Measurements from ENCODE around the gene EDDM3A. TPM values are rescaled to one million over a fixed set of nuclear protein-coding genes. Genes with fewer than 3 reads are reported as not detected.

The EDDM3A gene
- polyA plus RNA-seq, 3 donors: not detected

DNA sequence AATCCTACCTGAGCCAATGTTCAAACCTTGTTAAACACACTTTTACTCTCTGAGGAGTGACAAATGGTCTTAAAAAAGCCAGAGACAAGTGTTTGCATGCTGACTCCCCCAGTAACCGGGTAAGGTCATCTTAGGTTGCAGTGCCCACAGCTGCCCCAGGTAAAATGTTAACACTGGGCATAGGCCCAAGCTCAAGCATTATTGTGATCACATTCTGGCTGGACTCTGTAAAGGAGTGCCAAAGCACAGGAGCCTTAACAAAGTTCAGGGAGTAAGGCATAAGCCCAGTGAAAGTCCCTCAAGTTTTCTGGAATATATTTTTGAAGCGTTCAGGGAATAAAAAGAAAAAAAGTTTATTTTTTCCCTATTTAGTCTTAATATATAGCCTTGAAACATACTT is 8.6 kb downstream of the EDDM3A start:
- no peak overlapping the region for H2AFZ ChIP-seq (ENCODE audit: insufficient read depth, low read depth, low read length, poor library complexity, severe bottlenecking)
- TF ChIP-seq, protein P1, sequence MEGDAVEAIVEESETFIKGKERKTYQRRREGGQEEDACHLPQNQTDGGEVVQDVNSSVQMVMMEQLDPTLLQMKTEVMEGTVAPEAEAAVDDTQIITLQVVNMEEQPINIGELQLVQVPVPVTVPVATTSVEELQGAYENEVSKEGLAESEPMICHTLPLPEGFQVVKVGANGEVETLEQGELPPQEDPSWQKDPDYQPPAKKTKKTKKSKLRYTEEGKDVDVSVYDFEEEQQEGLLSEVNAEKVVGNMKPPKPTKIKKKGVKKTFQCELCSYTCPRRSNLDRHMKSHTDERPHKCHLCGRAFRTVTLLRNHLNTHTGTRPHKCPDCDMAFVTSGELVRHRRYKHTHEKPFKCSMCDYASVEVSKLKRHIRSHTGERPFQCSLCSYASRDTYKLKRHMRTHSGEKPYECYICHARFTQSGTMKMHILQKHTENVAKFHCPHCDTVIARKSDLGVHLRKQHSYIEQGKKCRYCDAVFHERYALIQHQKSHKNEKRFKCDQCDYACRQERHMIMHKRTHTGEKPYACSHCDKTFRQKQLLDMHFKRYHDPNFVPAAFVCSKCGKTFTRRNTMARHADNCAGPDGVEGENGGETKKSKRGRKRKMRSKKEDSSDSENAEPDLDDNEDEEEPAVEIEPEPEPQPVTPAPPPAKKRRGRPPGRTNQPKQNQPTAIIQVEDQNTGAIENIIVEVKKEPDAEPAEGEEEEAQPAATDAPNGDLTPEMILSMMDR (IDR thresholded peaks at IDR 0.05): no peak
- H3K27ac Mint-ChIP-seq: no peak overlapping the region

DNA sequence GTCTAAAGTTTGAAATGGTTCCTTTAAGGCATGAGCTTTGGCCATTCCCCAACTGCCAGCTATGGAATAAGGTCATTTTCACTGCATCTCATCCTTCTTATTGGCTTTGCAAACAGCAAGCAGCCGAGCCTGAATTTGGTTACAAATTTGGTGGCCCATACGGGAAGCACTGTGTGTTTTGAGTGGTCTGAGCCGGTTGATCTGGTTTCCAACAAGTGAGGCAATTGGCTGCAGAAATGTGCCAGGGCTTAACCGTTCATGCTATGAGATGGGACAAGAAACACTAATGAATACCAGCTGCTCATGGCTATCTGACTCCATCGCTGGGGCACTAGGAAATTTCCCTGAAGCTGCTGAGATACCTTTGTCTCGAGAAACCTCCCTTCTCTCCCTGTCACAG is 9.3 kb downstream of the EDDM3A start:
- Histone ChIP-seq H2AFZ (ENCODE audit: insufficient read depth, low read depth, low read length, poor library complexity, severe bottlenecking) (no peak overlapping the region), H3K27ac (ENCODE audit: low read depth in 1 of 2, low read length in 2 of 2) (no peak overlapping the region), H3K4me1 (ENCODE audit: control insufficient read depth in 1 of 2, insufficient read depth in 2 of 2, low read length in 2 of 2) (peaks cover 0 to 4% of the 10 kb centered on the region in 2 donors), H3K4me2 (replicated peaks; ENCODE audit: extremely low read depth, low read length, poor library complexity, severe bottlenecking) (no peak overlapping the region), H4K20me1 (ENCODE audit: insufficient read depth, low read length) (no peaks in the 10 kb centered on the region), H3K4me3 (replicated peaks in 1 of 3; ENCODE audit: low read depth in 2 of 3, low read length in 3 of 3) (no peak overlapping the region), H3K79me2 (ENCODE audit: insufficient read depth, low read length) (no peaks in the 10 kb centered on the region), H3K9me3 (replicated peaks in 1 of 2; ENCODE audit: control insufficient read depth in 1 of 2, insufficient read depth in 1 of 2, low read length in 2 of 2) (peaks cover 20 to 21% of the 10 kb centered on the region in 2 donors), H3K9ac (ENCODE audit: insufficient read depth, low read length, poor library complexity, severe bottlenecking) (no peak overlapping the region), H3K36me3 (replicated peaks in 1 of 2; ENCODE audit: control insufficient read depth in 1 of 2, insufficient read depth in 2 of 2, low read length in 2 of 2) (no peaks in the 10 kb centered on the region), H3K27me3 (ENCODE audit: control insufficient read depth in 2 of 2, insufficient read depth in 2 of 2, low read length in 2 of 2) (no peaks in the 10 kb centered on the region)
- Mint-ChIP-seq H3K27me3 (ENCODE audit: low read depth in 3 of 3) (peaks cover 2 to 5% (median 2%) of the 10 kb centered on the region in 3 donors), H3K4me1 (peaks cover 10% of the 10 kb centered on the region), H3K36me3 (no peaks in the 10 kb centered on the region), H3K4me3 (no peak overlapping the region), H3K27ac (no peak overlapping the region), H3K9me3 (peaks cover 21 to 27% (median 22%) of the 10 kb centered on the region in 7 donors)
- TF ChIP-seq, protein P1 (IDR thresholded peaks at IDR 0.05): no peak
- WGBS (ENCODE audit: insufficient coverage): 88% methylated on average over 5 of the region's 6 CpGs
- intact Hi-C loops (cut with micrococcal nuclease): no loop called here
- no peak for DNase-seq

More for the DNA sequence above, 8.6 kb downstream of the EDDM3A start:
- WGBS (ENCODE audit: insufficient coverage): 100% methylated on average over 1 of the region's 2 CpGs
- peaks cover 2 to 5% (median 2%) of the 10 kb centered on the region in 3 donors for H3K27me3 Mint-ChIP-seq (ENCODE audit: low read depth in 3 of 3)
- peaks cover 21 to 27% (median 22%) of the 10 kb centered on the region in 7 donors for H3K9me3 Mint-ChIP-seq
- no peak overlapping the region for H3K9ac ChIP-seq (ENCODE audit: insufficient read depth, low read length, poor library complexity, severe bottlenecking)
- peaks cover 0 to 4% of the 10 kb centered on the region in 2 donors for H3K4me1 ChIP-seq (ENCODE audit: control insufficient read depth in 1 of 2, insufficient read depth in 2 of 2, low read length in 2 of 2)
- H3K4me3 ChIP-seq (replicated peaks in 1 of 3; ENCODE audit: low read depth in 2 of 3, low read length in 3 of 3): no peak overlapping the region
- intact Hi-C loops (cut with micrococcal nuclease): no loop called here
- H3K4me2 ChIP-seq (replicated peaks; ENCODE audit: extremely low read depth, low read length, poor library complexity, severe bottlenecking): no peak overlapping the region
- H3K36me3 ChIP-seq (replicated peaks in 1 of 2; ENCODE audit: control insufficient read depth in 1 of 2, insufficient read depth in 2 of 2, low read length in 2 of 2): no peaks in the 10 kb centered on the region
- H3K9me3 ChIP-seq (replicated peaks in 1 of 2; ENCODE audit: control insufficient read depth in 1 of 2, insufficient read depth in 1 of 2, low read length in 2 of 2): peaks cover 20 to 21% of the 10 kb centered on the region in 2 donors
- H3K27me3 ChIP-seq (ENCODE audit: control insufficient read depth in 2 of 2, insufficient read depth in 2 of 2, low read length in 2 of 2): no peaks in the 10 kb centered on the region
- no peaks in the 10 kb centered on the region for H3K36me3 Mint-ChIP-seq
- peaks cover 10% of the 10 kb centered on the region for H3K4me1 Mint-ChIP-seq
- H3K4me3 Mint-ChIP-seq: no peak overlapping the region
- H4K20me1 ChIP-seq (ENCODE audit: insufficient read depth, low read length): no peaks in the 10 kb centered on the region
- H3K79me2 ChIP-seq (ENCODE audit: insufficient read depth, low read length): no peaks in the 10 kb centered on the region
- no peak for DNase-seq
- no peak overlapping the region for H3K27ac ChIP-seq (ENCODE audit: low read depth in 1 of 2, low read length in 2 of 2)

Measured in CD14-positive monocyte (primary cell).